D721Med (cell line): Measurements from ENCODE around the gene PMIS2.
A peak's percentile ranks its signal among the peaks of the same experiment; 100 is the strongest.

Experiments
- DNase-seq: peaks from one replicate; pipeline ENCODE4 v3.0.0; 2011; ENCODE audit warnings: low spot score; ENCODE audit not compliant: insufficient read length
- FAIRE-seq: peaks from 2 replicates; lab custom pipeline; 2011; peaks lifted over from hg19 to GRCh38; lab: Jason Lieb, UNC
- TF ChIP-seq, protein P1 (sequence below): IDR thresholded peaks from 2 replicates; pipeline ENCODE4 v1.5.1; 2012; ENCODE audit warnings: mild to moderate bottlenecking, control low read depth; ENCODE audit not compliant: insufficient read depth; ENCODE audit errors: missing control alignments

Gene PMIS2

DNA sequence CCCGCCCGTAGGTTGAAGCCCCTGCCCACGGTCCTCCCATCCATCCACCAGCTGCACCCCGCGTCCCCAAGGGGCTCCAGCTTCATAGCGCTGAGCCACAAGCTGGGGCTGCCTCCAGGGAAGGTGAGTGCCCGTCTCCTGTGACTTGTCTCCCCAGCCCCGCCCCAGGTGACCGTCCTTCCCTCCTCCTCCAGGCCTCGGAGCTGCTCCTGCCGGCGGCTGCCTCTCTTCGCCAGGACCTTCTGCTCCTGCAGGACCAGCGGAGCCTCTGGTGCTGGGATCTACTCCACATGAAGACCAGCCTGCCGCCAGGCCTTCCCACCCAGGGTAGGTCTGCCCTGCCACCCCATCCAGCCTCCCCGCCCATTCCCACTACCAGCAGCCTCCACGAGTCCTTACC is 34.0 kb downstream of the PMIS2 start:
- TF ChIP-seq, protein P1, sequence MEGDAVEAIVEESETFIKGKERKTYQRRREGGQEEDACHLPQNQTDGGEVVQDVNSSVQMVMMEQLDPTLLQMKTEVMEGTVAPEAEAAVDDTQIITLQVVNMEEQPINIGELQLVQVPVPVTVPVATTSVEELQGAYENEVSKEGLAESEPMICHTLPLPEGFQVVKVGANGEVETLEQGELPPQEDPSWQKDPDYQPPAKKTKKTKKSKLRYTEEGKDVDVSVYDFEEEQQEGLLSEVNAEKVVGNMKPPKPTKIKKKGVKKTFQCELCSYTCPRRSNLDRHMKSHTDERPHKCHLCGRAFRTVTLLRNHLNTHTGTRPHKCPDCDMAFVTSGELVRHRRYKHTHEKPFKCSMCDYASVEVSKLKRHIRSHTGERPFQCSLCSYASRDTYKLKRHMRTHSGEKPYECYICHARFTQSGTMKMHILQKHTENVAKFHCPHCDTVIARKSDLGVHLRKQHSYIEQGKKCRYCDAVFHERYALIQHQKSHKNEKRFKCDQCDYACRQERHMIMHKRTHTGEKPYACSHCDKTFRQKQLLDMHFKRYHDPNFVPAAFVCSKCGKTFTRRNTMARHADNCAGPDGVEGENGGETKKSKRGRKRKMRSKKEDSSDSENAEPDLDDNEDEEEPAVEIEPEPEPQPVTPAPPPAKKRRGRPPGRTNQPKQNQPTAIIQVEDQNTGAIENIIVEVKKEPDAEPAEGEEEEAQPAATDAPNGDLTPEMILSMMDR, result no peak
- DNase-seq, result no peak
- no peak for FAIRE-seq

DNA sequence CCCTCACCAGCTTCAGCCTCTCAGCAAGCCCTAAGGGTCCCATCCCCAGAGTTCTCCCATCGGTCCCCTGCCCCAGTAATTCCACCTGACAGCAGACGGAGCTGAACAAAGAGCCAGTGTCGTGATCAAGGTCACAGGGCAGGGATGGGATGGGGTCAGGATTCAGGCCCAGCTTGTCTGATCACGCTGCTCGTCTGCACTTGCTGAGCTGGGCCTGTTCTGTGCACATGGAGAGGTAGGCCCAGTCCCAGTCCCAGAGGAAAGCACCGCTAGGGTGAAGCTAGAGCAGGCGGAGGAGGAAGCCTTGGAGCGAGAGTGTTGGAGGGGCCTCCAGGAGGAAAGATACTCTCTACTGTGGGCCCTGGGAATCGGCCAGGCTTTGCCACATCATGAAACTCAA is 35.7 kb downstream of the PMIS2 start:
- no peak for FAIRE-seq
- no peak for DNase-seq
- TF ChIP-seq, protein P1, result no peak

- no peak for DNase-seq
- no peak for FAIRE-seq
- TF ChIP-seq, protein P1, result no peak
Observed at GRCh38 chr19:35622750-35623149, 36.8 kb downstream of the PMIS2 start.

- FAIRE-seq (no peak), DNase-seq (no peak)
- TF ChIP-seq, protein P1, result no peak
Observed at GRCh38 chr19:35623327-35624010, 37.5 kb downstream of the PMIS2 start.

- DNase-seq (no peak), FAIRE-seq (no peak)
- TF ChIP-seq, protein P1, result no peak
Observed at GRCh38 chr19:35628264-35628564, 42.2 kb downstream of the PMIS2 start.

DNA sequence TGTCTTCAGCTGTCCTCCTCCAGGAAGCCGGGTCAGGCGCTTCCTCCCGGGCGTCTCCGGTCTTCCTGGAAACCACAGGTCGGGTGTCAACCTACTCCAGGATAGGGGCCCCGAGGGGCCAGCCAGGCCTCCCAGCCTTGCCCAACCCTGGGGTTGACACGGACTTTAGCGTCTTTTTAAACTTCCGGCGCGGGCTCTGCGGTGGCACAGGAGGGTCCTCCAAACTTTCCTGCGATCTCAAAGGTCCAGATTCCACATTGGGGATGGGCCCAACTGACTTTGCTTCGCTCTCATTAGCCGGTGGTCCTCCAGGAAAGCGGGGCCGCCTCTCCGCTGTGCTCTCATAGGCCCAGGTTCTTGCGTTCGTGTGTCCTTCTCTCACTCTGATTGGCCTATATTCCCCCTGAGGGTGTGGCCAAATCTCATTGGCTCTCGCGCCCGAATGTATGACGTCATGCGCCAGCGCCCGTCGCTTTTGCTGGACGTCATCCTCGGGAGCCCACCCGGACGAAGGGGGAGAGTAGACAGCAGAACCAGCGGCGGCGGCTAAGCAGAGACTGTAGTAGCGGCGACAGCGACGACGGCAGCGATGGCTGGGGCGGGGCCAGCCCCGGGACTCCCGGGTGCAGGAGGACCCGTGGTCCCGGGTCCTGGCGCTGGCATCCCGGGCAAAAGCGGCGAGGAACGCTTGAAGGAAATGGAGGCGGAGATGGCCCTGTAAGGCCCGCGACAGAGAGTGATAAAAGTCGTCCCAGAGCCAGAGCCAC is 42.8 kb downstream of the PMIS2 start, which contains the start of gene RBM42:
RBM42 (plus strand) TSS at position 472 of the 767 bp plus-strand sequence; CDS start at position 590, 118 bp downstream.
- TF ChIP-seq, protein P1, result no peak
- peak; percentile 97 for DNase-seq
- no peak for FAIRE-seq

DNA sequence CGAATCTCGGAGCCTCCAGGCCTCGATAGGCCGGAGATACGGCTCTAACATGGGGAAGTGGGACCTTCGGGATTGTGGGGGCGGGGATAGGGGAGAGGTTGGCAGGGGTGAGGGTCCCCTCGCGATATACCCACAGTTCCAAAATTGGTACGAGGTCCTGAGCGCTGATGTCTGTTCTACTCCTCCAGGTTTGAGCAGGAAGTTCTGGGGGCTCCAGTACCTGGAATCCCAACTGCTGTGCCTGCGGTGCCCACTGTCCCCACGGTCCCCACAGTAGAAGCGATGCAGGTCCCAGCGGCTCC is 43.3 kb downstream of the PMIS2 start:
- TF ChIP-seq, protein P1, result no peak
- DNase-seq (no peak), FAIRE-seq (no peak)
